SH-SY5Y (cell line): ENCODE results near the gene PYGM.

Experiments
- GATA2 ChIP-seq: IDR thresholded peaks from 2 replicates; pipeline ENCODE4 v1.6.1; 2011; ENCODE audit warnings: mild to moderate bottlenecking, low read depth, low read length
- GATA3 ChIP-seq: IDR thresholded peaks from 2 replicates; pipeline ENCODE4 v1.6.1; 2011; ENCODE audit warnings: low read depth, mild to moderate bottlenecking, low read length, moderate library complexity

- TF ChIP-seq GATA2, result no peak
- TF ChIP-seq GATA3, result no peak
Measured at GRCh38 chr11:64735725-64736259, 24.0 kb downstream of the PYGM start.
